ENCODE measurements around the gene SLC7A7.

SLC7A7 gene

GRCh38 chr14:22850944-22851764, 35.9 kb upstream of the SLC7A7 start:
- Histone ChIP-seq H3K9me3 (ENCODE audit: insufficient read depth, low read depth, low read length) (no peaks in the 10 kb centered on the region), H3K4me2 (ENCODE audit: low read depth, low read length, poor library complexity, severe bottlenecking) (peak overlapping the region; percentile 13), H3K4me1 (ENCODE audit: insufficient read depth, low read length, poor library complexity, severe bottlenecking) (peaks cover 17% of the 10 kb centered on the region), H3F3A (ENCODE audit: low read depth) (no peaks in the 10 kb centered on the region), H3K36me3 (ENCODE audit: insufficient read depth, low read length) (no peaks in the 10 kb centered on the region), H3K27me3 (ENCODE audit: insufficient read depth, low read length, poor library complexity, severe bottlenecking) (peaks cover 25% of the 10 kb centered on the region), H3K9me2 (replicated peaks; ENCODE audit: low read depth, low read length) (no peaks in the 10 kb centered on the region), H2AFZ (ENCODE audit: low read length) (no peak overlapping the region), H3K4me3 (ENCODE audit: low read length, poor library complexity, severe bottlenecking) (no peak overlapping the region), H3K79me2 (ENCODE audit: insufficient read depth, low read length) (no peaks in the 10 kb centered on the region), H4K20me1 (ENCODE audit: insufficient read depth, low read length, poor library complexity, severe bottlenecking) (no peaks in the 10 kb centered on the region), H3K9ac (ENCODE audit: low read depth, low read length, poor library complexity, severe bottlenecking) (peak overlapping the region; percentile 2)
- TF ChIP-seq CTCF (conservative IDR thresholded peaks at IDR 0.05; ENCODE audit: low read length) = no peak
- TF ChIP-seq EZH2phosphoT487 (IDR thresholded peaks at IDR 0.05; ENCODE audit: borderline replicate concordance) = no peak

- no peak for TF ChIP-seq CTCF (conservative IDR thresholded peaks at IDR 0.05; ENCODE audit: low read length)
- no peak for TF ChIP-seq EZH2phosphoT487 (IDR thresholded peaks at IDR 0.05; ENCODE audit: borderline replicate concordance)
- Histone ChIP-seq H2AFZ (ENCODE audit: low read length) (no peak overlapping the region), H3K27me3 (ENCODE audit: insufficient read depth, low read length, poor library complexity, severe bottlenecking) (peaks cover 8% of the 10 kb centered on the region), H3K4me3 (ENCODE audit: low read length, poor library complexity, severe bottlenecking) (no peak overlapping the region), H3K9me3 (ENCODE audit: insufficient read depth, low read depth, low read length) (no peaks in the 10 kb centered on the region), H3K36me3 (ENCODE audit: insufficient read depth, low read length) (no peaks in the 10 kb centered on the region), H4K20me1 (ENCODE audit: insufficient read depth, low read length, poor library complexity, severe bottlenecking) (no peaks in the 10 kb centered on the region), H3K4me1 (ENCODE audit: insufficient read depth, low read length, poor library complexity, severe bottlenecking) (peaks cover 17% of the 10 kb centered on the region), H3F3A (ENCODE audit: low read depth) (no peaks in the 10 kb centered on the region), H3K9me2 (replicated peaks; ENCODE audit: low read depth, low read length) (no peaks in the 10 kb centered on the region), H3K79me2 (ENCODE audit: insufficient read depth, low read length) (no peaks in the 10 kb centered on the region), H3K4me2 (ENCODE audit: low read depth, low read length, poor library complexity, severe bottlenecking) (no peak overlapping the region), H3K9ac (ENCODE audit: low read depth, low read length, poor library complexity, severe bottlenecking) (no peak overlapping the region)
These were observed 34.1 kb upstream of the SLC7A7 start for GRCh38 chr14:22849212-22849819.

- Histone ChIP-seq H3K4me2 (ENCODE audit: low read depth, low read length, poor library complexity, severe bottlenecking) (no peak overlapping the region), H3K9me3 (ENCODE audit: insufficient read depth, low read depth, low read length) (no peaks in the 10 kb centered on the region), H3K4me1 (ENCODE audit: insufficient read depth, low read length, poor library complexity, severe bottlenecking) (peaks cover 17% of the 10 kb centered on the region), H3K9ac (ENCODE audit: low read depth, low read length, poor library complexity, severe bottlenecking) (no peak overlapping the region), H2AFZ (ENCODE audit: low read length) (no peak overlapping the region), H3K36me3 (ENCODE audit: insufficient read depth, low read length) (no peaks in the 10 kb centered on the region), H4K20me1 (ENCODE audit: insufficient read depth, low read length, poor library complexity, severe bottlenecking) (no peaks in the 10 kb centered on the region), H3K4me3 (ENCODE audit: low read length, poor library complexity, severe bottlenecking) (no peak overlapping the region), H3K27me3 (ENCODE audit: insufficient read depth, low read length, poor library complexity, severe bottlenecking) (peaks cover 4% of the 10 kb centered on the region), H3K9me2 (replicated peaks; ENCODE audit: low read depth, low read length) (no peaks in the 10 kb centered on the region), H3K79me2 (ENCODE audit: insufficient read depth, low read length) (no peaks in the 10 kb centered on the region), H3F3A (ENCODE audit: low read depth) (no peaks in the 10 kb centered on the region)
- TF ChIP-seq EZH2phosphoT487 (IDR thresholded peaks at IDR 0.05; ENCODE audit: borderline replicate concordance) (no peak), CTCF (conservative IDR thresholded peaks at IDR 0.05; ENCODE audit: low read length) (no peak)
These were observed 33.3 kb upstream of the SLC7A7 start for GRCh38 chr14:22848351-22849164.

All from Loucy (cell line).